Omental fat pad (tissue), 4 donors: ENCODE data around the gene EPHA4. TPM values are rescaled to one million over a fixed set of nuclear protein-coding genes. Genes with fewer than 3 reads are reported as not detected.

Experiments
- ATAC-seq: fragments of 150-250 bp; one replicate; pipeline ENCODE4 v1.9.1; 2016; ENCODE audit warnings: mild to moderate bottlenecking, moderate library complexity; ENCODE audit not compliant: low FRiP score
- DNase-seq: peaks from one replicate; pipeline ENCODE4 v3.0.0-alpha.2; 2019; ENCODE audit warnings: low spot score
- total RNA-seq, 4 donors: library from RNA; depleted of rRNA; stranded (reverse); fragments of >200 nt; gene quantifications; one replicate each; pipeline ENCODE4 v1.1.0, GENCODE V29; 2016
- TF ChIP-seq, protein P1 (sequence below), 3 donors: fragments of 450-650 bp; IDR thresholded peaks; one replicate each; pipeline ENCODE4 v1.5.1; 2016 to 2017; ENCODE audit warnings: antibody characterized with exemption in 3 of 3, mild to moderate bottlenecking in 3 of 3, moderate library complexity in 2 of 3

Gene EPHA4
- total RNA-seq, 4 donors from 2014 or later = 18.5 to 43.0 (median 23.6) TPM

DNA sequence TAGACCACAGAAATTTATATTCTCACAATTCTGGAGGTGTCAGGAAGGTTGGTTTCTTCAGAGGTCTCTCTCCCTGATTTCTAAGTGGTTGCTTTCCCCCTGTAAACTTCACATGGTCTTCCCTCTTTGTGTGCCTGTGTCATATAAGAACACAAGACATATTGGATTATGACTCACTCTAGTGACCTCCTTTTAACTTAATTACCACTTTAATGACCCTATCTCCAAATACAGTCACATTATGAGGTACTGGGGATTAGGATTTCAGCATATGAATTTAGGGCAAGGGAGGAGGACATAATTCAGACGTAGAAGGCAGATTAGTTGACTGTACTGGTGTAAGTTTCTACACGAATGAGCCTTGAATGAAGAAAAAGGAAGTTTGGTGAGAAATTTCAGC lies 38.2 kb upstream of the EPHA4 start:
- DNase-seq = no peak
- no peak for ATAC-seq
- TF ChIP-seq, protein P1, sequence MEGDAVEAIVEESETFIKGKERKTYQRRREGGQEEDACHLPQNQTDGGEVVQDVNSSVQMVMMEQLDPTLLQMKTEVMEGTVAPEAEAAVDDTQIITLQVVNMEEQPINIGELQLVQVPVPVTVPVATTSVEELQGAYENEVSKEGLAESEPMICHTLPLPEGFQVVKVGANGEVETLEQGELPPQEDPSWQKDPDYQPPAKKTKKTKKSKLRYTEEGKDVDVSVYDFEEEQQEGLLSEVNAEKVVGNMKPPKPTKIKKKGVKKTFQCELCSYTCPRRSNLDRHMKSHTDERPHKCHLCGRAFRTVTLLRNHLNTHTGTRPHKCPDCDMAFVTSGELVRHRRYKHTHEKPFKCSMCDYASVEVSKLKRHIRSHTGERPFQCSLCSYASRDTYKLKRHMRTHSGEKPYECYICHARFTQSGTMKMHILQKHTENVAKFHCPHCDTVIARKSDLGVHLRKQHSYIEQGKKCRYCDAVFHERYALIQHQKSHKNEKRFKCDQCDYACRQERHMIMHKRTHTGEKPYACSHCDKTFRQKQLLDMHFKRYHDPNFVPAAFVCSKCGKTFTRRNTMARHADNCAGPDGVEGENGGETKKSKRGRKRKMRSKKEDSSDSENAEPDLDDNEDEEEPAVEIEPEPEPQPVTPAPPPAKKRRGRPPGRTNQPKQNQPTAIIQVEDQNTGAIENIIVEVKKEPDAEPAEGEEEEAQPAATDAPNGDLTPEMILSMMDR (IDR thresholded peaks at IDR 0.05) = no peak

DNA sequence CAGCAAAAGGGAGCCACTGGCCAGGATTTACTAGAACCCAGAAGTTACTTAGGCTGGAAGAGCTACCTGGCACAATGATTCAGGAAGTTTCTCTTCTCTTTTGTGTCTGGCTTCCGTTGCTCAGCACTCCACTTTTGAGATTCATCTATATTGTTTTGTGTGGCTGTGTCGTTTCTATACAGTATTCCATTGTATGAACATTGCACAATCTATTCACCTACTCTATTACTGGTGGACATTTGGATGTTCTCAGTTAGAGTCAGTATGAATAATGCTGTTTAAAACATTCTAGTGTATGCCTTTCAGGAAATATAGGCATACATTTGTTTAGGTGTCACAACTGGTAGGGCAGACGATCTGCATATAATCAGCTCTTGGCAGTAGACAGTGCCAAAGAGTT lies 36.3 kb upstream of the EPHA4 start:
- TF ChIP-seq, protein P1 (IDR thresholded peaks at IDR 0.05) = no peak
- no peak for ATAC-seq
- no peak for DNase-seq

DNA sequence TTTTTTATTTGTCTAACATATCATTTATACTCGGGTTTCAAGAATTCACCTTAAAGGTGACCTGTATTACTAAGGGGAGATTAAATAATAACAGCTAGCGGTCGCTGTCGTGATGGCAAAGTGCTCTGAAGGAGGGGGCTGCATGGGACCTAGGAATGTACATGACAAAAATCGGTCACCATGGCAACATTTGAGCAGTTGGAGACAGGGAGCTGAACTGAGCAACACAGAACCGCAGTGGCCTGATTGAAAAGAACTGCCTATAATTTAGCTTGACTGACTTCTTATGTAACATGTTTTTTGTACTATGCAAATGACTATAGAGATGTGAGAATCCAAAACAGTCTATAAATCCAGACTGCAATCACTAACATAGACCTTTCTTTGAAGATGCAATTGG lies 34.3 kb upstream of the EPHA4 start:
- ATAC-seq (no peak), DNase-seq (no peak)

DNA sequence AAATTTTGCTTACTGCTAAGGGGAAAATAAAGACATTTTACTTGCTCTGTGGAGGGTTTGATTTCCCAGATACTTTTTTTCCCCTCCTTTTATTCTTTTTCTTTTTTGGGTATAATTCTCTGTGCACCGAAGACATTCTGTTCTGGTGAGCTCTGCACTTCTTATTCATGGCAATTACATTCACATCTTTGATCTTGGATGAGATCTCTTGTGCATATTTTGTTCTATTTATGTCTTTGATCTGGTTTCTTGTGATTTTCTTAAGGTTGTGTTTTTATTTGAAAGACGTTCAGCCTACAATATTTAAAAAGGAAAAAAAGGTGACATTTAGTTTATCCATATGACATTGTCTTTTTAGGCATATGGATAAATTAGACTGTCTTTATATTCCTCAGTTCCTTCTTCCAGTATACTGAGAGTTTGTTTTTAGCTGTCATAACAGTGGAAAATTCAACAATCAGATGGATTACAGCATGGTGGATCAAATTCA lies 33.7 kb upstream of the EPHA4 start:
- DNase-seq (no peak), ATAC-seq (no peak)
- TF ChIP-seq, protein P1 (IDR thresholded peaks at IDR 0.05) = no peak

More for the DNA sequence above, 34.3 kb upstream of the EPHA4 start:
- TF ChIP-seq, protein P1 (IDR thresholded peaks at IDR 0.05) = no peak

DNA sequence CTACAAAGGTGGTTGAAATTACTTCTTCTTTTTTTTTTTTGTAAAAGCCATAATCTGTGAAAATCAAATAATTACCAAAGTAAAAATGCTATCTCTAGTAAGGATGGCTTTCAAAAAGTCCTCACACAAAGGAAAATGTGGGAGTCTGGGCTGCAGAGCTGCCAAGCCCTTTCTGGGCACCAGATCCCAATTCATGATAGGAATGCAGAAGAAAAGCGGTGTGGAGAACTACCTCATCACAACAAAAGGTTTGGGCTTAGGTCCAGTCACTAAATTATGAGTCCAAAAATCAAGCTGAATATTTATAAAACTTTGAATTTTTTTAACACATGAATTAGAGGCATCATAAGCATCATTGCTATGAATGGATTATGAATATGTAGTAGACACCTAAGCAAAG lies 30.8 kb upstream of the EPHA4 start:
- ATAC-seq = no peak
- TF ChIP-seq, protein P1 (IDR thresholded peaks at IDR 0.05) = no peak

DNA sequence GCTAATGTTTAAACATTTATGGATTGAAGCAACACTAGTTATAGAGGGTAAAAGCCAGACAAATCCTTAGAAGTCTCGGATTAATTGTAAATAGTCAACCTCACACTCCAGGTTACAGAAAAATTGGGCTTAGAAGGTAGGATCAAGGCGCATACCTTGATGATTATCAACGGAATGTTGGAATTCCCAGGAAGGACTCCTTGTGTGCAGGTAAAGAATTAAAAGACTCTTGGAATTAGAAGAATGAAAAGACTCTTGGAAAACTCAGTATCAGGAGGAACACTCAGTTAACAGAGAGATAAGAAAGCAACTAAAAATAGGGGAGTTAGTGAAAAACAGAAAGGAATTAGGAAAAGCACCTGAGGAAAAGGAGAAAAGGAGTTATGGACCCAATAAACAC lies 29.3 kb upstream of the EPHA4 start:
- ATAC-seq = no peak
- TF ChIP-seq, protein P1 (IDR thresholded peaks at IDR 0.05) = no peak
- no peak for DNase-seq

More for the DNA sequence above, 30.8 kb upstream of the EPHA4 start:
- DNase-seq = no peak

DNA sequence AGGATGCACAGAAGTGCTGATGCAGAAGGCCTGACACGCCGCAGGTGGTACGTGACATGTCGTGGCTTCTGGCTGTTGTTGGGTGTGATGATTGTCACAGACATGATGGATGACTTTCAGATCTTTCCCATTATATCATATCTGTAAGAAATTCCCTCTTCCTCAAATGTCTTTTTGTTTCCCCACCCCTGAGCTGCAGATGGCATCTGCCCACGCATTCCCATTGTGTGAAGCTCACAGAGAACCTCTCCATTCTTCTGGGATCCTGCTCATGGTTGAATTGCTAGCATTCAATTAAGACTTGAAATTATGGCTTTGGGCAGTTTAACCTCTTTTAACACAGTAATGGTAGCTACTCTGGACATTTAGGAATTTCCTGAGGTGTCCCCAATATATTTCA lies 28.3 kb upstream of the EPHA4 start:
- ATAC-seq (no peak), DNase-seq (no peak)
- TF ChIP-seq, protein P1 (IDR thresholded peaks at IDR 0.05) = no peak
